Left kidney (tissue), 2 donors: ENCODE data around the gene DTX2. TPM values are rescaled to one million over a fixed set of nuclear protein-coding genes. Genes with fewer than 3 reads are reported as not detected.
"Not testable (repeated sequence)": the region's sequence is repeated elsewhere in the genome, so short reads cannot be mapped to it uniquely, and the experiment has no call there.

Experiments
- DNase-seq: peaks from one replicate; pipeline ENCODE4 v3.0.0-alpha.2; 2013
- polyA plus RNA-seq: library from polyadenylated mRNA; unstranded; fragments of 120-200 nt; gene quantifications from one replicate; pipeline ENCODE4 v1.2.1, GENCODE V29; 2013; ENCODE audit not compliant: insufficient read length

DTX2 gene
- polyA plus RNA-seq, 1 donor = 6.8 TPM

DNA sequence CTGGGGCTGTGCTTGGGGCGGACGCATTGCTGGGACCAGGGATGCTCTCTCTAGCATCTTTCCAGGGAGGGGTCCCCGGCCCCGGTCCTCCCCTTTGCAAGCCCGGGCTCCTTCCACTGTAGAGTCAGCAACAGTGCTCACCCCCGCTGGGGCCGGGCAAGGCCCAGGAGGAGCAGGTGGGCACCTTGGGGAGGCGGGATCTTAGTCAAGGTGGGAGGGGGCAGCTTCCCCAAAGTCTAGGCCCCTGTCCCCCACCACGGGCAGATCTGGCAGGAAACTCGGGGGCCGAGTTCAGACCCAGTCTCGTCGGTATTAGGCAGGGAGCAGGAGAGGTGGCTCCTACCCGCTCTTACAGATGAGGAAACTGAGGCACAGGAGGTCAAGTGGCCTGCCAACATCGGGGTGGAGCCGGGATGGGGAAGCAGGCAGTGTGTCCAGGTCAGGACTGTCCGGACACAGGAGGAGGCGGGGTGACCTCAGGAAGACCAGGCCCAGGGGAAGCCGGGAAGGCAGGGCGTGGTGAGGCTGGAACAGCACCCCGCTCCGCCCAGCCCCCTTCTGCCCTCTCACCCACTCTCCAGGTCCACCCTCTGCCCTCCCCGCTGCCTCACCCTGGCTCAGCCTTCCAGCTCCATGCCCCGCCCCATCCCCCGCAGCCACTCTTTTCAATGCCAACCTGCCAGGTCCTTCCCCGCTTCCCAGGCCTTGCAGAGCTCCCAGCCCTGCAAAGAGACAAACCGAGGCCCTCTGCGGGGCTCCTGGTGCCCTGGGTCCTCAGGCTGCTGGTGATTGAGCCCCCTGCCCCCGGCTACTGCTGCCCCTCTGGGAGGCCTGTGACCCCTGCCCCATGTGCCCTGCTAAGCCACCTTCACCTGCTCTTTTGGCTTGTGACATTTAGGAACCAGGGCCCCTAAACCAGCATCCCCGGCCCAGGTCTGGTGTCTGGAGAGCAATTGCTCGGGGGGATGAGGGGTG, 50.7 kb downstream of the DTX2 start:
- not testable (repeated sequence) for DNase-seq

DNA sequence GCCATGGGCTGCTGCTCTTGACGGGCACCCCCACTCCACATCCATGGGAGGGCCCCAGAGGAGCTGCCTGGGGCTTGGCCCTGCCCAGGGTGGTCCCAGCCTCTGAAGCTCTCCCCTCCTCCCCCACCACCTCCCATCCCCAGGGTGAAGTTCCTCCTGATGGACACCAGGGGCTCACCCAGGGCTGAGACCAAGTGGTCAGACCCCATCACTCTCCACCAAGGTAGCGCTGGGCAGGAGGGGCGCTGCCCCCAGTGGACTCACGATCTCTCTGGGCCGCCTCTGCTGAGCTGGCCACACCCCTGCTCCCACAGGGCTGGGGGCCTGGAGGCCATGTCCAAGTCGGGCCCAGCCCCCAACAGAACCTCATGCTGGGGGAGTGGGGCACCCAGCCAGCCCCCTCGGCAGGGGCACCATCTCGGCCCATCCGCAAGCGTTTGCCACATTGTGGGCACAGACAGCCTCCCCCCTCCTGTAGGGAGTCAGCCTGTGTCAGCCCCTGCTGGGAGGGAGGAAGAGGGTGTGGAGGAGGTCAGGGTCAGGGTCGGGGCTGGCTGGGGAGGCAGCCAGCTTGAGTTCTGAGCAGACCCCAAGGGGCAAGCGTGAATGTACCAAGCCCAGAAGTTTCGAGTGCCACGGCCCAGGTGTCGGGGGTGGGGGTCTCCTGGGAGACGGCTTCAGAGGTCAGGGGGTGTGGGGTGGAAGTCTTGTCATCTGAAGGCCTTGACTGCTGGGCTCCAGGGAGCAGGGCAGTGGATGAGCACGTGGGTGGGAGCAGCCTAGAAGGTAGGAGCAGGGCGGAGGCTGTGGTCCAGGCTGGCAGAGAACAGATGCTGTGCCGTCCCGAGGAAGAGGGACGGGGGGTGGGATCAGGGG, 51.7 kb downstream of the DTX2 start:
- DNase-seq = no peak

DNA sequence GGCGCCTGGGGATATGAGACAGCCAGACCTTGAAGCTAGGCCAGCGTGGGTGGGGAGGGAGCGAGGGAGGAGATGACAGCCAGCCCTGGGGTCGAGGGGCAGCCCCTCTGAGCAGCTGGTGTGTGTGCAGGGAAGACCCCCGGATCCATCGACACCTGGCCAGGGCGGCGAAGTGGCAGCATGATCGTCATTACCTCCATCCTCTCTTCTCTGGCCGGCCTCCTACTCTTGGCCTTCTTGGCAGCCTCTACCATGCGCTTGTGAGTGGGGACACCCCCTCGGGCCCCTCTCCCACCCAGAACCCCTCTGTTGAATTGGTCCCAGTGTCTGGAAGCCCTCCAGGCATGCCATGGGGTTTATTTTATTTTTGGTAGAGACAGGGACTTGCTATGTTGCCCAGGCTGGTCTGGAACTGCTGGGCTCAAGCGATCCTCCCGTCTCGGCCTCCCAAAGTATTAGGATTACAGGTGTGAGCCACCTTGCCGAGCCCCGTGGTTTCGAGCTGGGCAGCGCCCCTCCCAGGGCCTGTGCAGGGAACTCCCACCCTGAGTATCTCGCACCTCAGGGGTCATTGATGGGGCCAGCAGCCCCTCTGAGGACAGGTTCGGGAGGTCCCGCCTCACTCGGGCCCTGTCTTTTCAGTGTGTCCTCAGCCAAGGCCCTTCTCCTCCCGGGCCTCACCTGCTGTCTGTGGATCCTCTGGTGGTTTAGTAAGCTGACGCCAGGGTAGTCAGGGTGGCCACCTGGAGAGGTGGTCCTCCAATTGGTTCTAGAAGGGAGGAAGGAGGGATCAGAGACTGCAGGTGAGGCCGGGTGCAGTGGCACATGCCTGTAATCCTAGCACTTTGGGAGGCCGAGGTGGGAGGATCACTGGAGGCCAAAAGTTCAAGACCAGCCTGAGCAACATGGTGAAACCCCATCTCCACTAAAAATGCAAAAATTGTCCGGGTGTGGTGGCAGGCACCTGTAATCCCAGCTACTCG, 52.6 kb downstream of the DTX2 start:
- DNase-seq = no peak

DNA sequence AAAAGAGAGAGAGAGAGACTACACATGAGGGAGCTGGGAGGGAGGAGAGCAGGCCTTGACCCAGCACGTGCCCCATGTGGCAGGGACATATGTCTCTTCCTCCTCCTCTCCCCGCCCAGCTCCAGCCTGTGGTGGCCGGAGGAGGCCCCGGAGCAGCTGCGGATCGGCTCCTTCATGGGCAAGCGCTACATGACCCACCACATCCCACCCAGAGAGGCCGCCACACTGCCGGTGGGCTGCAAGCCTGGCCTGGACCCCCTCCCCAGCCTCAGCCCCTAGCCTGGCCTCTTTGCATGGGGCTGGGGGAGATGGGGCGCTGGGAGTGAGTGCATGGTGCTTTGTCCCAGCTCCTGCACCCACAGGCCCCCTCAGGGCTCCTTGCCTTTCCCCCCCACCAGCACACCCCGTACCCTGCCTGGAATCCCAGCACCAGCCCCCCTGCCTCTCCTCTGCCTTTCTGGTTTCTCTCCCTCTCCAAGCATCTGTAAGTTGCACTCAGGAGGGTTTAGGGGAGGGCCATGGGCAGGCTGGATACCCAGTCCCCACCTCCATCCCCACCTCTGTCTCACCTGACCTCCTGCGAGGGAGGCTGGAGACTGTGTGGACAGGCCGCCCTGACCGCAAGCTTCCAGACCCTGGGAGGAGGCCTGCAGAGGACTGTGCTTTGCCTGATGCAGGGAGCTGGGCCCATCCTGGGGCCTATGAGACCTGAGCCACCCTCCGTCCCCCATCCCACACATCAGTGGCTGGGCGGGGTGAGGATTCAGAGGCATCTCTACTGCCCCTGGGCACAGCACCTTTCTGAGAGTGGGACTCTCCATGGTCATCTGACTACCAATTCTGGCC, 53.6 kb downstream of the DTX2 start:
- no peak for DNase-seq

DNA sequence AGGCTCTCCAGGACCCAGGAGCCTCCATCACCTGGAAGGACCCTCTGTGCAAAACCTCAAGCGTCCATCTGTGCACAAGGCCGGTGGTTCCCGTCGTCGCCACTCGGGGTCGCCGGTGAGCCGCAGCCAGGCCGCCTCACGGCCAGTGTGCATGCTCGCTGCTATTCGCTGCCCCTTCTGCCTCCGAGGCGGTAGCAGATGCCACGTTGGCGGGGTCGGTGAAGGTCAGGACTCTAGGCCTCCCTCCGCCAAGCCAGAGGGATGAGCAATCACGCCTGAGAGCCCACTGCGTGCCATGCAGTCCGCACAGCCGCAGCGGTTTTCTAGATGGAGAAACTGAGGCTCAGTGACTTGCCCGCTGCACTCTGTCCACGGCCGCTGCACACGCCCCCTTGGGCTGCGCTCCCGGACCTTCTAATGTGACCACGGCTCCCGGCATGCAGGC, 54.5 kb downstream of the DTX2 start:
- DNase-seq = no peak

DNA sequence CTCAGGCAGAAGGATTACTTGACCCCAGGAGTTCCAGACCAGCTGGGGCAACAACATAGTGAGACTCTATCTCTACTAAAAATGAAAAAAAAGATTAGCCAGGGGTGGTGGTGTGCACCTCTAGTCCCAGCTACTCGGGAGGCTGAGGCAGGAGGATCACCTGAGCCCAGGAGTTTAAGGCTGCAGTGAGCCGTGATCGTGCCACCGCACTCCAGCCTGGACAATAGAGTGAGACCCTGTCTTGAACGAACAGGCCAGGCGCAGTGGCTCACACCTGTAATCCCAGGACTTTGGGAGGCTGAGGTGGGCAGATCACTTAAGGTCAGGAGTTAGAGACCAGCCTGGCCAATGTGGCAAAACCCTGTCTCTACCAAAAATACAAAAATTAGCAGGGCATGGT, 55.4 kb downstream of the DTX2 start:
- DNase-seq = not testable (repeated sequence)

DNA sequence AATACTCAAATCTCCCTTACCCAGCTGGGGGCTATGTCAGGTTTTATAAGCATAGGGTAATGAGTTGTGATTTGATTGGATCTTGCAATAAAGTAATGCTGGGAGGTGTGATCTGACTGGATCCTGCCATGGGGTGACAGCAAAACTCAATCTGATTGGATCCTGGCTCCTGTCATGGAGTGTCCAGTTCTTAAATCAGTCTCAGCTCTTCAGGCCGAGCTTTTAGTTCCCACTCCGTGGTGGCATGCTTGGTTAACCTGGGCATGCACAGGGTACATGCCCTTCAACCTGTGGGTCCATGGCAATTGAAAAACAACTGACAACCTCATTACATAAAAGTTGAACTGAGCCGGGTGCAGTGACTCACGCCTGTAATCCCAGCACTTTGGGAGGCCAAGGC, 64.7 kb downstream of the DTX2 start:
- DNase-seq = not testable (repeated sequence)

DNA sequence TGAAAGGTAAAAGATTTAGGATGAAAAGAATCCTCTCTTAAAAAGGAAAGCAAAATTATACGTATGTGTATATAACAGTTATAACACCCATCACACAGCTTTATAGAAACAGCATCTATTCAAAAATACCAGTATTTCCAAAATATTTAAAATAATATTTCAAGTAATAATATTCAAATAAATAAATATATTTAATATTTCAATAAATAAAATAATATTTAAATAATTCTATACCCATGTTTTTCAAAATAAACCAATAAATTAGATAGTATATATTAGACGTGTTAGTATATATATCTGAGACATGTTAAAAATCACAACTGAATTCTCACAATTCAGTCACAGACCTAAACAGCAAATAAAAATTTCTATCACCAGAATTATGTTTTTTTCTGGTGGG, 70.1 kb downstream of the DTX2 start:
- not testable (repeated sequence) for DNase-seq

DNA sequence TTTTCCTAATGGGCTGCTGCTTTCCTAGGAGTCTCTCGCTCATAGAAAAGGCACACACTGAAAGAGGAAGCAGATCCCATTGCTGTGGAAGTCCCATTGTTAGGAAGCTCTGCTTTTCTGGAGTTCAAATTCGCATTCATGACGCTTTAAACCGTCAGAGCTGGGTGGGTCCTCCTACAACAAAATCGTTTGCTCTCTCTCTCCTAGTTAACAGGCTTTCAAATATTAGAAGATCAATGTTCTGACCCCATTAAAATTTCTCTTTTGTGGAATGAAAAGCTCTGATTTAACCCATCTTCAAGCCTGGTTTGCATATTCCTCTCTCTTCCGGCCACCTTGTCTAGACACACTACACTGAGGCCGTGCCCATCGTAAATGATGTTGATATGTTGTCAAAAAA, 81.7 kb downstream of the DTX2 start, which contains the start of gene SPDYE16:
TSS of gene SPDYE16 (minus strand) at position 101 of the 400 bp plus-strand sequence. CDS start 1,838 bp downstream, outside the sequence.
- DNase-seq = not testable (repeated sequence)

DNA sequence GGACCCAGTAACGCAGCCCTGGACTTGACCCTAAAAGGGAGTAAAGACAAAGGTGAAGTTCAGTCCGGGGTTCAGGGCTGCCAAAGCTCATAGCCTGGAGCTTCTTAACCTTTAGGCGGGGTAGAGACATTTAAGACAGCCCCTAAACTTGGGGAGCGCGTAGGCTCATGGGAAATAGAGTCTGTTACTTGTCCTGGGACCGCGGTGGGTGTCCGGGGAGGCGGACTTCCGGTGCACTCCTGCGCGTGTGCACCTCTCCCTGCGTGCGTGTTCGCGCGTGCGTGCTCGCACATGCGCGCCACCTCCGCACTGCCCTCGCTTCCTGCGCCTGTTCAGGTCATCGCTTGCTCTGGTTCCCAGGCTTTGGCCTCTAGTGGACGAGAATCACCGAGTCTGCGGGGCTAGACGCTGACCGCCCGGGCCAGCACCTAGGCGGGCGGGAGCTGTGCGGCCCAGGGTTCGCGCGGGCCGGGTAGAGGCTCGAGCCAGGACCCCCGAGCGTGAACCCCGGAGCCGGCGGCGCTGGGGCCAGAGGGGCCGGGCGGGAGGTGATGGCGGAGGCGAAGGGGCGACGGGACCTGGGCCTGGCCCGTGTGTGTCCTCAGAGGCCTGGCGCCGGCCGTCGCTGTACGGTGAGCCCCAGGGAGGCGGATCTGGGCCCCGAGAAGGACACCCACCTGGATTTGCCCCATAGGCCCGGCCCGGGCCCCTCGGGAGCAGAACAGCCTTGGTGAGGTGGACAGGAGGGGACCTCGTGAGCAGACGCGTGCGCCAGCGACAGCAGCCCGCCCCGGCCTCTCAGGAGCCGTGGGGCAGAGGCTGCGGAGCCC, 87.7 kb downstream of the DTX2 start:
- DNase-seq = peak; percentile 84

DNA sequence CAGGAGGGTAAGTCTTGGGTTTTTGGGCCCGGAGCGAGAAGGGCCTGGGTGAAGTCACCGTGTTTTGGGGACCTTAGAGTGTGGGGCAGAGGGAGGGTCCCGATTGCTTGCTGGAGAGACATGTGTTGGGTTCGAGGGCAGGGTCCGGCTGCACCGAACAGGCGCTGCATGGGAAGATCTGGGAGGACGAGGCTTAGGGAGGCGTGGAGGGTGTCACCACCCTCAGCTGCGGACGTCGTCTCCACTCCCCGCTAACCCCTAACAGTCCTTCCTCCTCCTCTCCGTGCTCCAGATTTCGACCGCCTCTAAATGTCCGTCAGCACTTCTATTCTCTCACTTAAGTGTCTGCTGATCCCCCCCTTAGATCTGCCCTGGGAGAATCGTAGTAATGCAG, 88.3 kb downstream of the DTX2 start:
- DNase-seq = peak; percentile 0

DNA sequence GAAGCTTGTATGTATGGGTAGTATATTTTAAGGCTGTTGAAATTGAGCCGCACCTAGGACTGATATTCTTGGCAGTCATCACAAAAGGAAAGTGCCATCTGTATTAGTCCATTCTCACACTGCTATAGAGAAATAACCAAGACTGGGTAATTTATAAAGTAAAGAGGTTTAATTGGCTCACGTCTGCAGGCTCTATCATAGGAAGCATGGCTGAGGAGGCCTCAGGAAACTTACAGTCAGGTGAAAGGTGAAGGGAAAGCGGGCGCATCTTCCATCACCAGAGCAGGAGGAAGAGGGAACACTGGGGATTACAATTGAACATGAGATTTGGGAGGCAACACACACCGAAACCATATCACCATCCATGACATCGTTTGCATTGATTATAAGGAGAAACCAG, 90.5 kb downstream of the DTX2 start:
- DNase-seq = not testable (repeated sequence)

Other genes starting within 250 kb of the DTX2 start
- gene HSPB1, start 159.0 kb upstream of the DTX2 start, polyA plus RNA-seq = 109 TPM
- gene YWHAG, start 102.7 kb upstream of the DTX2 start, polyA plus RNA-seq = 126 TPM
- gene SSC4D, start 52.0 kb upstream of the DTX2 start, polyA plus RNA-seq = 4.3 TPM
- gene ZP3, start 36.8 kb upstream of the DTX2 start, polyA plus RNA-seq = 3.3 TPM
- gene UPK3B, start 48.8 kb downstream of the DTX2 start, polyA plus RNA-seq = 1.1 TPM
- 6.2 TPM for gene SPDYE16, start 81.6 kb downstream of the DTX2 start, polyA plus RNA-seq
- 20.0 TPM for gene POMZP3, start 165.6 kb downstream of the DTX2 start, polyA plus RNA-seq